GM12801 (cell line): ENCODE measurements around the gene NEIL3.

Source experiments
- TF ChIP-seq, protein P1 (sequence below): IDR thresholded peaks from one replicate; pipeline ENCODE4 v1.5.1; 2011; ENCODE audit warnings: control low read depth; ENCODE audit not compliant: insufficient read length; ENCODE audit errors: extremely low read depth

NEIL3 gene

DNA sequence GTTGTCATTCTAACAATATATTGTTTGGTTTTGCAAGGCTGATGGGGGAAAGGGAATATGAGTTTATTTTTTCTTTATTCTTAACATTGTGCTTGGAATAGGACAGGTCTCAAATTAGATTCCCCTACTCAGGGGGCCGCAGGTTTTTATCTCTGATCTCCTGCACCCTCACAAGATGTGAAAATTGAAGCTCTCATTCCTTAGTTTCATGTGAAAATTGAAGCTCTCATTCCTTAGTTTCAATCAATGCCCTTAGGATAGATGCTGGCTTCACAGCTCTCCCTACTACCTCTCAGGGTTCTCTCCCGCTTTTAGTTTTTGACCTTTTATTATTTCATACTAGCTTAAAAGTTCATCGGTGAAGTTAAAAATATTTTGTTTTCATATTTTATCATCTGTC, 12.0 kb downstream of the NEIL3 start:
- TF ChIP-seq, protein P1, sequence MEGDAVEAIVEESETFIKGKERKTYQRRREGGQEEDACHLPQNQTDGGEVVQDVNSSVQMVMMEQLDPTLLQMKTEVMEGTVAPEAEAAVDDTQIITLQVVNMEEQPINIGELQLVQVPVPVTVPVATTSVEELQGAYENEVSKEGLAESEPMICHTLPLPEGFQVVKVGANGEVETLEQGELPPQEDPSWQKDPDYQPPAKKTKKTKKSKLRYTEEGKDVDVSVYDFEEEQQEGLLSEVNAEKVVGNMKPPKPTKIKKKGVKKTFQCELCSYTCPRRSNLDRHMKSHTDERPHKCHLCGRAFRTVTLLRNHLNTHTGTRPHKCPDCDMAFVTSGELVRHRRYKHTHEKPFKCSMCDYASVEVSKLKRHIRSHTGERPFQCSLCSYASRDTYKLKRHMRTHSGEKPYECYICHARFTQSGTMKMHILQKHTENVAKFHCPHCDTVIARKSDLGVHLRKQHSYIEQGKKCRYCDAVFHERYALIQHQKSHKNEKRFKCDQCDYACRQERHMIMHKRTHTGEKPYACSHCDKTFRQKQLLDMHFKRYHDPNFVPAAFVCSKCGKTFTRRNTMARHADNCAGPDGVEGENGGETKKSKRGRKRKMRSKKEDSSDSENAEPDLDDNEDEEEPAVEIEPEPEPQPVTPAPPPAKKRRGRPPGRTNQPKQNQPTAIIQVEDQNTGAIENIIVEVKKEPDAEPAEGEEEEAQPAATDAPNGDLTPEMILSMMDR = no peak

DNA sequence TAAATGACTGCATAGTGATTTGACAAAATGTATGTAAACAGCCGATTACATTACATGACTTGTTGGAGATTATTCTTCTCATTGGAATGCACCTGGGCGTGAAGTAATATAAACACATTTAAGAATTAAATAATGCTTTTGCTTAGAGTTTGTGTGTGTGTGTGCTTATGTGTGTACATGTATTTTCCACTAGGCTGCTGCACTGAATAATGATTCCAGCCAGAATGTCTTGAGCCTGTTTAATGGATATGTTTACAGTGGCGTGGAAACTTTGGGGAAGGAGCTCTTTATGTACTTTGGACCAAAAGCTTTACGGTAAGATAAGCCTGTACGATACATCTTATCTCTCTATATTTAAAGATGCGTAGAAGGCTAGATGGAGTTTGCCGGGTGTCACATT, 12.6 kb downstream of the NEIL3 start:
- TF ChIP-seq, protein P1 = no peak

DNA sequence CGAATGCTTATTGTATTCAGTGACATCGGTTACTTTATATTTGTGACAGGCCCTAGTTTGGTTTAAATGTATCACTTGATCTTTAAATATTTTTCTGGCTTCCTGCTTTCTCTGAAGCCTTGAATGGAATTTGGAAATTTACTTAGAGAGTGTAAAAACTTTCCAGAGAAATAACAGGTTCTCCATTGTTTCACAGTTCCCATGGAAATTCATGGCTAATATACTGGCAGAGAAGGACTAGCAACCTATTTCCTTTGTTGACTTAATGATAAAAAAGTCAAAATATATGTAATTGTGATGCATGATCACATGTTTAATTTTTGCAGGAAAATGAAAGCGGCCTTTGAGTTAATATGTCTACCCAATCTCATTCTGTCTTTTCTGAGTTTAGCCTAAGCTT, 13.2 kb downstream of the NEIL3 start:
- TF ChIP-seq, protein P1 = no peak

DNA sequence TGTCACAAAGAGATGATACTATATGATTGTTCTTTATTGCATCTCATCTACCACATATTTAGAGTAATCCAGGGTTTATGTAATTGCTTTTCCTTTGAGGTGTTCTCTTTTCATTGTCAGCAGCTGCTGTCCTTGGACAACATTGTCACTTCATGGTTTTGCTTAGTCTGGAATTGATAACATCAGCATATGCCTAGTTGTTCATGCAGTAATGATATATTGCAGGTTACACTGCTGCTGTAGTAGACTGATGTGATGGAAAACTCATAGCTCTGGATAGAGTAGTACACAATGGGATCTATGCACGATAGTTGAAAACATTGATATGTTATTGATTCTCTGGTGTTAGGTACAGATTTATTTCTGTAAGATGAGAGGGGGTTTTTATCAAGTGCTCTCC, 13.7 kb downstream of the NEIL3 start:
- TF ChIP-seq, protein P1 = no peak

DNA sequence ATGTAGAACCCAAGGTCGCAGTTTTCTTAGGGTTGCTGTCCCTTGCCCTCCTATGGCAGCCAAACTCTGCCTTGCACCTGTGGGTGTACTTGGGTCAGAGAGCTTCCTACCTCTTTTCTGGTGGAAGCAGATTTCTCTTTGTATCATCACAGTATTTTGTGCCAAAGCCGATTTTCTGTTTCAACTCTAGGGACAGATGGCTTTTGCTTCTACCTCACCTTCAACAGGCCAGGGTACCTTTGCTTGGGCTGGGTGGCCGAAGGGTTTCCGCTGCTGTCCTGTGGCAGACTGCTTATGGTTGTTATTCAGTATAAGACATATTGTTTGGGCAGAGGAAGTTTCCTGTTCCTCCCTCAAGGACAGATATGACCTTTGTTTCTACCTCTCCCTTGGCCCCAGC, 22.4 kb downstream of the NEIL3 start:
- TF ChIP-seq, protein P1 = no peak

DNA sequence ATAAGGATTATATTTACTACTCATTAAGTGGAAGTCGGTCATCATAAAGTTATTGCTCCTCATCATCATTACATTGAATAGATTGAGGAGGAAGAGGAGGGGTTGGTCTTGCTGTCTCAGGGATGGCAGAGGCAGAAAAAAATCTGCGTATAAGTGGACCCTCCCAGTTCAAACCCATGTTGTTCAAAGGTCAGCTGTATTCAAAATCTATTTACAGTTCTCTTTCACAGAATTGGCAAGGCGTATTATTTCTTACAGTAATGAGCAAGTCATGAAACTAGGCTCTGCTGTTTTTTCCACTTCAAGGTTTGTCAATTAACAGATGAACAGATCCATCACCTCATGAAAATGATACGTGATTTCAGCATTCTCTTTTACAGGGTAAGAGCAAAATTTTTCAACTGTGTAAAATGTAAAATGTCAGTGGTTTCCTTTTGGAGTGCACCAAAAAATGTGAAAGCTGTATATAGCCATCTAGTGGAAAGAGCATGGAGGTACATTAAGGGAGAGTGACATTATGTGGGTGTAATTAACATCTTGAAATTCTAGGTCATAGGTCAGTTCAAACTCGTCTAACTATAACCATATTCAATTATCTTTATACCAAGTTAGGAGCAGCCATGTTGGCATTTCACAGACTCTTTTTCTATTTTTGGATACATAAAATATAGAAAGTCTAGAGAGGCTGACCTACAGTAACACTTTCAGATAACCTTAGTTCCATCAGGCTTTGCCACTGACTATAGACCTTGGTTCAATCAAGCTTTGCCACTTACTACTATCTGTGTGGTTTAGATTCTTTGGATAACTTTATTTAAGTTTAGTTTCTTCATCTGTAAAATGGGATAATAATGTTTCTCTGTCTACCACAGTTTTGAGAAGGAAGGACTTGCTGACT, 30.1 kb downstream of the NEIL3 start:
- TF ChIP-seq, protein P1 = no peak

DNA sequence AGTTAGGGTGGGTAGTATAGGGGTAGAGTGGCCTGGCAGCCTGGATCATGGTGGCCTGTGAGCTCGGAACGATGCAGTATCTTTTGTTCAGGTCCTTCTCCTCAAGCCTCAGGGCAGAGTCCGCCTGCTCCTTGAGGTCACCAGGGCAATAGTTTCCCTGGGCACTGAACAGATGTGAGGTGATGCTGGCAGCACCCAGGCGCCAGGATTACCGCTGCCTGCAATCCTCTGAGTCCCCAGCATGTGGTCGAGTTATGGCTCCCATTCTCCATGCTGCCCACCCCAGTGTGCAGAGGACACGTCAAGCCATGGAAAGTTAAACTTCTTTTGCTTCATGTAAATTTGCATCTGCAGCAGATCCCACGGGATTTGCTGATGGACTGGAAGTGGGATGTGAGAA, 38.7 kb downstream of the NEIL3 start:
- TF ChIP-seq, protein P1 = no peak
